Mammary epithelial cell (primary cell): ENCODE results near the gene MYO7A.

Source experiments
- EZH2 ChIP-seq: IDR thresholded peaks from 2 replicates; pipeline ENCODE4 v1.6.1; 2012; ENCODE audit warnings: low read length, inconsistent platforms, borderline replicate concordance
- TF ChIP-seq, protein P1 (sequence below), 2 donors: IDR thresholded peaks in 1 of 2; conservative IDR thresholded peaks in 1 of 2; 2 replicates each; pipeline ENCODE4 v1.5.1; 2011 to 2012; ENCODE audit warnings: inconsistent platforms in 2 of 2, low read length in 2 of 2, mild to moderate bottlenecking in 2 of 2, control low read depth in 1 of 2, low read depth in 1 of 2; ENCODE audit not compliant: insufficient read depth in 1 of 2; ENCODE audit errors: extremely low read depth in 1 of 2

DNA sequence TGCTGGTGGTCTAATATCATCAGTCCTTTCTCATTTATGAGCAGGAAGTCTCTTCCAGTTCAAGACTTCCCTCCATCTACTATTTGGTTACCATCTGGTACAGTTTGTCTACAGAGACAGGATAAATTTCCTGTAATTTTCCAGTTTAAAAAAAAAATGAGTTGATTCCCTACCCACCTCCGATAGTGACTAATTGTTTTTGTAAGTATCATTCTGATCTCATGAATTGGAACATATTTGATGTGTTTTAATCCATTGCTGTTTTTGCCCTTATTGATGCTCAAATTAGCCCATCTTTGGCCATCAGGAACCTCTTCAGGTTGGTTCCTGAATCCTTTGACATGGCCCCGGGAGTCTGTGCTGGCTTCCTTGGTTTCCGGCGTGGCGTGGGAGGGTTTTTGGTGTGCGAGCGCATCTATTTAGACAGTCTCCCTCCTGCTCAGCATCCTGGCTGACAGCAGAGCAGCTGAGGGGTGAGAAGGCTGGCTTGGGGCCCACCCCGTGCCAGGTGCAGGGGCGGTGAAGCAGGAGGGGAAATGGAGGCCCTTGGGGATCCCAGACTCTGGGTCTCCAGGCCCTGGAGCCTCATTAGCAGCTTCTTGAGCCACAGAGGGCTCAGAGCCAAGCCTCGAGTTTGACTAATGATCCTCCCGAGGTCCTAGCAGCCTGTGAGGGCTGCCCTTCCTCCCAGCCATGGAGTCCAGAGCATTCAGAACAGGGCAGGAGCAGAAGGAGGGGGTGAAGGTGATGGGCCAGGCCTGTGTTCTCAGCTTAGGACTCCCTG, 18.6 kb upstream of the MYO7A start:
- TF ChIP-seq, protein P1, sequence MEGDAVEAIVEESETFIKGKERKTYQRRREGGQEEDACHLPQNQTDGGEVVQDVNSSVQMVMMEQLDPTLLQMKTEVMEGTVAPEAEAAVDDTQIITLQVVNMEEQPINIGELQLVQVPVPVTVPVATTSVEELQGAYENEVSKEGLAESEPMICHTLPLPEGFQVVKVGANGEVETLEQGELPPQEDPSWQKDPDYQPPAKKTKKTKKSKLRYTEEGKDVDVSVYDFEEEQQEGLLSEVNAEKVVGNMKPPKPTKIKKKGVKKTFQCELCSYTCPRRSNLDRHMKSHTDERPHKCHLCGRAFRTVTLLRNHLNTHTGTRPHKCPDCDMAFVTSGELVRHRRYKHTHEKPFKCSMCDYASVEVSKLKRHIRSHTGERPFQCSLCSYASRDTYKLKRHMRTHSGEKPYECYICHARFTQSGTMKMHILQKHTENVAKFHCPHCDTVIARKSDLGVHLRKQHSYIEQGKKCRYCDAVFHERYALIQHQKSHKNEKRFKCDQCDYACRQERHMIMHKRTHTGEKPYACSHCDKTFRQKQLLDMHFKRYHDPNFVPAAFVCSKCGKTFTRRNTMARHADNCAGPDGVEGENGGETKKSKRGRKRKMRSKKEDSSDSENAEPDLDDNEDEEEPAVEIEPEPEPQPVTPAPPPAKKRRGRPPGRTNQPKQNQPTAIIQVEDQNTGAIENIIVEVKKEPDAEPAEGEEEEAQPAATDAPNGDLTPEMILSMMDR (conservative IDR thresholded peaks at IDR 0.05 in 1 of 2, IDR thresholded peaks at IDR 0.05 in 1 of 2; ENCODE audit: extremely low read depth in 1 of 2, insufficient read depth in 1 of 2, low read depth in 1 of 2, low read length in 2 of 2), result no peak
- no peak for TF ChIP-seq EZH2
